HS-27A (cell line): ENCODE data around the gene ZNF438.

Source experiments
- DNase-seq: peaks from one replicate; pipeline ENCODE4 v3.0.0-alpha.2; 2012; ENCODE audit warnings: low read depth, missing footprints

Gene ZNF438

DNA sequence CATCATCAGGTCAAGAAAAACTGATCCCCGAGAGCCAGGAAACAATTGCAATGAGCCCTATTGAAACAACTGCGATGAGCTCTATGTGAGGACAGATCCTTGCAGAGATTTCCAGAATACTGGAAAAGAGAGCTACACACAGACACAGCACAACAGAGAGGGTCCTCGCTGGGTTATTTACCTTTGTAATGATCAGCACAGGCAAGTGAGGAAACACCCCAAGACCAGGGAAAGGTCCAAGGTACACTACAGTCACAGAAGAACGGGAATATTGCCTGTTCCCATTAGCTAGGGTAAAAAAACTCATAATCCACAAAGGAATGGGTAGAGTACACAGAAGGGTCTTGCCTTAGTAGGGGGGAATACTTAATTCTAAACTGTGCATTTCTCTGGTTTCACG is 152.7 kb downstream of the ZNF438 start:
- no peak for DNase-seq

DNA sequence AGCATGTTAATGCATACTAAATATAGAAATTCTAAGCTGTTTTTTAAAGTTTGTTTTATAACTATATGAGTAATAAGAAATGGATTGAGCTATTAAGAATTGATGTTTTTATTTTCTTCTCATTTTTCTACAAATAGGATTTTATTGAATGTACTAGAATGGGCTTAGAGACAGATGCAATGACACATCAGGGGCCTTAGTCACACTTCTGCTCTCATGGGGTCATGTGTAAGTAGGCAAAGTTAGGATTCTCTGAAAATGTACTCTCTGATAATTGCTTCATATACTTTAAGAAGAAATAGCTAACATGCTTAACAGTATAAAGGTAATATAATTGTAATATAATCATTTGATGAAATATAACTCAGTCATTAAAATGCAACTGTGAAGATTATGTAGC is 154.6 kb downstream of the ZNF438 start:
- DNase-seq, result no peak

DNA sequence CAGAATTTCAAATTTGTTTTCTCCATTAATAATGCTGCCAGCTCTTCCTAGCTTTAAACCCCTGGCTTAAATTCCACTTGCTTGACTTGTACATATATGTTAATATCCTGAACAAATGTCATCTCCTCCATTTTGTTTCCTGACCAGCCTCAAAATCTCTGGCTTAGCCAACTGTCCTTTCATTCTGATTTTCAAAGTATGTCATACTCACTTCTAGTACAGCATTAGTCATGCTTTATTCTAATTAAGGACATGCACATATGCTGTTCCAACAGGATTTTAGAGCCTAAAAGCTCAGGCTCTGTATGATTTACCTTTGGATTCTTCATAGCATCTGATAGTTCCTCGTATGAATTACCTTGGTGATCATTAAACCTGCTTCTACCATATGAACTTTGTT is 158.3 kb downstream of the ZNF438 start:
- no peak for DNase-seq

DNA sequence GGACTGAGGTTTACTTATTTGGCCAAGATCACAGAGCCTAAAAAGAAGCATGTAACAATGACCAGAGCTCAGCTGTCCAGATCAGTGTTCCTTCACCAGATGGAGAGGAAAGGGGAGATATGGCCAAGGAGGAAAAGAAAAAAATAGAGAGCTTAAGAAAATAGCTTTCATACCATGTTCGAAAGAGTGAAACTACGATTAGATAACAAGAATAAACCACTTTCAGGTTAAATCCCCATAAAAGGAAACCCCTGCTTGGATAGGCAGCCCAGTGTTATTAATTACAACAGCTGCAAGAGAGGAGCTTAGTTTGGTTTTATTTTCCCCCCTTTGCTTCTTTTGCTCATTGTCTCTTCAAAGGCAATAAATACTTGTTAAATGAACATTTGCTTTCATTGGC is 160.8 kb downstream of the ZNF438 start:
- no peak for DNase-seq

DNA sequence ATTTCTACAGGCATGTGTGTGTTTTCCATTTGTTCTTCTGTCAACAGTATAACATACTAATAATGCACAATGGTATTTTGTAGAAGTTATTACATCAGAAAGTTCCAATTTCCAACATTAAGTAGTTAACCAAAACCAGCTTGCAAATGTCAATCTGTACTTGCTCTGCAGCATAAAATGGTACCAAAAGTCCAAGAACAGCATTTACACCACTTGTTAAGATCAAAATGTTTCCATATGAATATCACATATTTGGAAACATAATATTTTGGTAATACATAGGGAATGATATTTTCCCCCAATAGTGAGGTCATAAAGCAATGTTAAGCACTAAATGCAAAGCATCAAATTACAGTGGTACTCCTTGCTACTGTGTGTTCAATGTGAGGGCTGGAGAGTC is 162.1 kb downstream of the ZNF438 start:
- no peak for DNase-seq

DNA sequence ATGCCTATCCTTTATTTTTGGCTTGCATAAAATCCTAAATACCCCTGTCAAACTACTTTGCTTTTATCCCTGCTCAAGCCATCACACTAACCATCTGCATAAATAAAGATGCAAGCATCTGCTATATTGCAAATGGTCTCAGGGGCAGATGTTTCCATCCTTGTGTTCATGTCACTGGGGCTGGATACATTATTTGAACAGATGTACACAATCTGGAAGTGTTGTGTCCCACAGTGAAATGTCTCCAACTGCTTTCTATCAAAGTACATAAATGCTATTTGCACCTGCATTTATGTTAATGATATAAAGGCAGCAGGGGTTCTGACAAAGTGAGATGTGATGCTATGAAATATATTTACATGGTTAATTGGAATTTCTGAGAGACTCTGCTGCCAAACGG is 163.1 kb downstream of the ZNF438 start:
- DNase-seq, result no peak

DNA sequence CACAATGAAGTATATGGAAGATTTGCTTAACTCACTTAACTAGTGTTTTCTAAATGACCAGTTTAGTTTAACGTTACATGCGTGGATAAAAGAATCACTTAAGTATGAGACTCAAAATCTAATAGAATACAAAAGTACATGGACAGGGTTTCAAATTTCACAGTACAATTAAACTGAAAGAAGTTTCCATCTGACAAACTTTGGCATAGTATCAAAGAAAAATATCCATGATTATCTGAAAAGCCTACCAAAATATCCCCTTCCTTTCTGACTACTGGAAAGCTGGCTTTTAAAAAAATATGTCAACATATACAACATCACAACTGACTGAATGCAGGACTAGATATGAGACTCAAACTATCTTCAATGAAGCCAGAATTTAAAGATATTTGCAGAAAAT is 164.8 kb downstream of the ZNF438 start:
- no peak for DNase-seq

DNA sequence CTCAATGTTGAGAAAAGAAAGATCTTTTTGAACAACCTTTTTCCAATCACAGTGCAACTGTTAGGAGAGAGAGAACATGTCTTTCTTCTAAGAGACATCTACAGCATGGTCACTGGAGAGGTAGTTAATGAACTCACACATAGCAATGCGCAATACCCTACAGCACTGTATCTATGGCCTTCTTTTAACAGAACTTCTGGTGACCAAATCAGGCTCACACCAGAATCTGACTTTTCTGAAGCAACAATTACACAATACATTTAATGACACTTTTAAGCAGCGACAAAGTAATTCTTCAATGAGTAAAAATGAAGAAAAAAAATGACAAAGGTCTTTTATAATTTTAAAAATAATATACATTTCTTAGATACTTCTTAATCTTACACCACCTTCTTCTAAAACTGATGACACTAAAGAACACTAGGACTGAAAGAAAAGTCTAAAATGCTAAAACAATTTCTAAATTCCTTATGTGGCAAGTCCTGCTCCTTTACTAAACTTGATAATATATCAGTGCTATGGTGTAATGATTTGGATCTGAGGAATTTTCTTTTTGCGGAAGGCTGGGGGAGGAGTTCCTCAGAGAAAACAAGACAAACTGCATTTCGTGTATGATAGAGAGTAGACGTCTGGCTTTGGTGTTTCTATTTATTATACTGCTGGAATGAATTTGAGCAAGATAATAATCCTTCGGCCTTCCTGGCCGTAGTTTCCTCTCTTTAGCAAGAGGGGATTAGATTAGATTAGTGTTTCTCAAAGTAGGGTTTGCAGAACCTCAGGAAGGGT is 166.3 kb downstream of the ZNF438 start:
- no peak for DNase-seq

DNA sequence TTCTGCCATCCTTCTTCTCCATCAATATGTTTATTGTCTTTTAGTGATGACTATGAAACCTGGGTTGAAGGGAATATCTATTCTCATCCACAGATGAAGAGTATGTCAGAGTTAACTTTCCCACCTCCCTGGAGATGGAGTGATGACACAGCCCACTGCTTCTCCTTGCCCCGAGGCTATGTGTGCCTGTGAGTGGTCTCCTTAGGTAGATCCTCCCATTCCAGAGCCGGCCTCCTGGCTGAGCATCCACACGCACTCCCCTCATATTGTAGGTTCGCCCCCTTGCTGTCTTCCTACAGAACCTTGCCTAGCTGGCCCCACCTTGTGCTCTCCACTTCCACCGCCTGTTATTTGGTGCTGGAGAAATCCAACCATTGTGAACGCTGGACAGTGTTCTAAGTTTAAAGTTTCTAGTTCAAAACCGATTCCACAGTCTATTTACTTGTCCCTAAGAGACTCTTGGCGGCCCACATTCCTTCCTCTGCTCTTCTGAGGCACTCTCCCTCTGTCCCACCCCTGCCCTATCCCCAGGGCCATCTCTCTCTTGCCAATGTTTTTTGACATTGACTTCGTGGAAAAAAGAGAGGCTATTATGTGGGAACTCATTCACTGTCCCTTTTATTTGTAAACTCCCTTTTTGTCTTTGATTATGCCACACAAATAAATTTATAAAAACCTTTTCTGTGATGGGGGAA is 168.0 kb downstream of the ZNF438 start:
- DNase-seq, result no peak

DNA sequence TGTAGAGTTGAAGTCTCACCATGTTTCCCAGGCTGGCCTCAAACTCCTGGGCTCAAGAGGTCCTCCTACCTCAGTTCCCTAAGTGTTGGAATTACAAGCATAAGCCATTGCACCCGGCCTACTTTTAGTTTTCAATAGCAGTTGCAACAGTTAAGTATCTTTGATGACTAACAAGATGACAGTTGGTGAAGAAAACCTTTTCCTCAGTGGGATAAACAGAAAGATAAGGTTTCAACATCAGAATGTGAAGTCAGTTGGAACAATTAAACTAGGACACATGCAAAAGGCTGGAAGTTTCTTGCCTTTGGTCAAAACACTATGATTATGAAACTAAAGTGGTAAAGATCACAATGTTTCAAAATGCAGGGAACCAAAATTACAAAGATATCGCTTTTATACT is 169.2 kb downstream of the ZNF438 start:
- no peak for DNase-seq

DNA sequence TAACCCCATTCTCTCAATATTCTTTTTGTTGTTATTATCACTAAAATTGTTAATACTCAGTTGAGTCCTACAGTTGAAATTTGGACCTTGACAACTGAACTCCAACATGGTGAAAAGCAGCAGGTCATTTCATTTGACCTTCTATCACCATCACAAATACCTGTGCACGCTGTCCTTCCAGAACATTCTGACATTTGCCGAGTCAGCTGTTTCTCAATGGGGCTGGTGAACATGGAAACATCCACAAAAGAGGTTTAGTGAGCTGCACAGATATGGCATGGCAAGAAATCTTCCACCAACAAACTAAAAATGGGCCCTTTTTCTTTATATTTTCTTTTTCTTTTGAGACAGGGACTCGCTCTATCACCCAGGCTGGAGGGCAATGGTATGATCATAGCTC is 169.7 kb downstream of the ZNF438 start:
- DNase-seq, result no peak

DNA sequence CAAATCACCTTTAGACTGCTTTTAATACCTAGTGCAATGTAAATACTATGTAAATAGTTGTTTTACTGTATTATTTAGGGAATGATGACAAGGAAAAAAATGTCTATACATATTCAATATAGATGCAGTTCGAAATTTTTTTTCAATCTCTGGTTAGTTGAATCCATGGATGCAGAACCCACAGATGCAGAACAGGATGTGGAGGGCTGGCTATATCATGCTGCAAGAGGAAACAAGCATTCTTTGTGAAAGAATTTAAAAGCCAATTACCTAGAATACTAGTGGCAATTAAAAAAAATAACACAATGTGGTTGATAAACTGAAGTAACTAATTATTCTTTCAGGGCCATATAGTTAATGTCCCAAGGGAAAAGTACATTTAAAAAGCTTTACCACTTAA is 170.4 kb downstream of the ZNF438 start:
- no peak for DNase-seq

DNA sequence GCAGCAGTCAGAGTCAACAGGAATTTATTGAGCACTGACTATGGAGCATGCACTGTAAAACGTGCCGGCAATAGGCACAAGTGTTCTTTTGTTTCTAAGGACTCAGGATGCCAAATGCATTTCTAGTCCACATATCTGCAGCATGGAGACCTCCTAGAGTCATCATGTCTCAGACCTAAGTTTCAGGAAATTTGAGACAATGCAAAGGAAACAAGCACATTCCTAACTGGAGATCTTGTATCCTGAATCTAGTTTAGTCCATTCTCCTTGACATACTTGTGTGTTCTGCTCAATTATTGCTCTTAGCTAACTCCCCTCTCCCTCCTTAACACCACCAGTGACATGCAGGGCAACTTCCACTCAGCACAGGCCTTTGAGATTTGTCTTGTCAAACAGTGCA is 173.2 kb downstream of the ZNF438 start:
- DNase-seq, result no peak

DNA sequence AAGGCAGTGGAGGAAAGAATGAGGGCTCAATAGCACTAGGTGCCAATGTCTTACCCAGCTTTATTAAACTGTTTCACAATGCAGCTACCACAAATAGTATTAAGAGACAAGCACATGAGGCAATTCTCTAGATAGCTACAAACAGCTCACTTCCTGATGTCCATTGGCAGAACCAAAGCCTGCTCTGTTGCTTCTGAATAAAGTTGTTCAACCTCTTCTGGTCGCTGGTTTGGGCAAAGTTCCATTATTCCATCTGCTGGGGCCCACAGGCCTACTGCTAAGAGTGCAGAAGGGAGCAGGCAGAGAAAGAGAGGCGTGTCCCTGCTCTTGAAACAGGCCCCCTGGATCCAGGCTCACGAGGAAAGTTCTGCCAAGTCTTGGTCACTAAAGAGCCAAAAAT is 173.9 kb downstream of the ZNF438 start:
- DNase-seq, result no peak

DNA sequence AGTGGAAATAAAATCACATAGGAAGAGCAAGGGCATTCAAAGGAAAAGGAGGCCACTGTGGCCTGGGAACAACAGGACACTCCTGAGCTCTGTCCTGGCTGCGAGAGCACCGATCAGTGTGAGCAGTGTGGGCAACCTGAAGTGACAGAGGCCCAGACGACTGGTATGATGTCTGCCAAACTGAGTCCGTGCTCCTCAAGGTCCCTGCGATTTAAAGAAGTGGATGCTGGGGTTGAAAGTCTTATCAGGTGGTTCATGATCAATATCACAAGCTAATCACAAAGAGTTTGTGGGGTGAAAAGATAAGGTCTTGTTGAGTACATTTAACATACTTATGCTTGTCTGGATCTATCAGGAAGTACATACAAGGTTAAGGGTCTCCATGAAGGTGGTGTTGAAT is 176.5 kb downstream of the ZNF438 start:
- no peak for DNase-seq

DNA sequence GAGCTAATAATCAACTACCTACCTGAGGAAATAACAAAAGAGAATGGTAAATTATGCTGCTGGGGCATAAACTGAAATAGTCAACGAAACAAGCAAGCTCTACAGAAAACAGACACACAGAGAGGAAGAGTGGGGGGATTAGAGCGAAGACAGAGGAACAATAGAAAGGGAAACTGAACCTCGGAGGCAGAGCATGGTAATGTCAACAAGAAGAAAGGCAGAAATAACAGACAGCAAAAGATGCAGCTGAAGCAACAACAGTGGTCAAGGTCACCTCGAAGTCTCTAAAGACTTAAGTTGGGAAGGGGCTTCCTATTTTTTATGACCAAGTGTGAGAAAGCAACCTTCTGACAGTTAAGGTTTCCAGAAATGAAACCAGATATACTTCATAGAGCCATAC is 177.0 kb downstream of the ZNF438 start:
- no peak for DNase-seq

DNA sequence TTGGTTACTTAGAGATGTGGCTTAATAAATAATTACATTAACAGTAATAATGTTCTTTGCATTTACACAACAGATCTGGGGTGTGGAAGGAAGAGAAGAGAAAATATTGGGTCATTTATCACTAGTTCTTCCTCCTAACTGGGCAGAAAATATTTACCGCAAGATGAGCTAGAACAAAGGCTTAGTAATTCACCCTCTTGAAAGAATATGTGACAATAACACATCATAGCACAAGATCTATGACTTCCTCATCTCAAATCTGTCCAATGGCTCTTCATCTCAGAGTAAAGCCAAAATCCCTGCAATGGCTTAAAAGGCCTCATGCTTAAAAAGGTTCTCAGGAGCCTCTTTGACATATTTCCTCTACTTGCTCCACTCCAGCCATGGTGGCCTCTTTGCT is 178.6 kb downstream of the ZNF438 start:
- DNase-seq, result no peak

DNA sequence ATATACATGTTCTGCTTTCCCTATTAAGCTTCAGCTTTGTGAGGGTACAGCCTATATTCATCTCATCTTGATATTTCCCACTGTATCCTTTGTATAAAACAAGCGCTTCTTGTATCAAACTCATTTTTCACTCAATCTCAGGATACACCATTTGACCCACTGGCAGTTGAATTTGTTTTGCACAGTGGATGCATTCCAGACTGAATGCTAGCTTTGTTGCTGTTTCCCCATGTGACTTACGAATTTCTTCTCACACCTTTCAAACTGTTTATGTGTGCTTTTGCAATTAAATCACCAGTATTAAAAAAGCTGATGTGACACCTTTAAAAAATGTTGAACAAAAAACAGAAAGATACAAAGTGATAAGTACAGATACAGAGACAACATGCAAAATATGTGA is 180.9 kb downstream of the ZNF438 start:
- no peak for DNase-seq

DNA sequence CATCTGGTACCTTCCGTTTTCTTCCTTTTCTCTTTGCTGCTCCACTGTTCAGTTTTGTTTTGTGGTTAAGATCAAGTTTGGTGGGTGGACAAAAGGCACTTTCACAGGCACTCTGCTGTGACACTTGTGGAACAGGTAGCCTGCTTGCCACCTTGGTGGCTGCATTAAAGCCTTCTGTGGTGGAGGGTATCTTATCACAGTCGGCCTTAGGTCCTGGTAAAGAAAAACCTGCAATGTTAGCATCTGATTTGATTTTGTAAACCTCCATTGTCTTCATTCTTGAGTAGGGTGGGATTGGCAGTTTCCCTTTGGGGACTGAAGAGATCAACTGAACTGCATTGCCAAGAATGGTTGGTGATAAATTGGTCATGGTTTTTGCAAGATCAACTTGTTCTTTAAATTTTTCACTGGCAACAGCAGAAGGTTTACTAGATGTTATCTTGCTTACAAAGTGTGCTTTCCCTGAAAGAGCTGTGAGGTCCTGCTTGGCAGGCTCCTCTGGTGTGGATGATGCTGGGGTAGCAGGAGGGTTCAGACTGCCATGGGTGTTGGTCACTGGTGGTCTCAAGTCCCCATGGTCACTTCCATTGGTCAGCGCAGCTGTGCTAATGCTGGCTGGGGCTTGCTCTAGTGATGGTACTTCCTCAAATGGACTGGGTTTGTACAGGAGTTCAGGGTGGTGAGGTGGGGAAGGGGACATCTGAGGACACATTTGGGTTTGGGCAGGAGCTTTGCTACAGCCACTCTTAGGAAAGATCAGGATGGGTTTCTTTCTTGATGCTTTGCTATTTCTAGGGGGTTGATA is 182.2 kb downstream of the ZNF438 start:
- no peak for DNase-seq

DNA sequence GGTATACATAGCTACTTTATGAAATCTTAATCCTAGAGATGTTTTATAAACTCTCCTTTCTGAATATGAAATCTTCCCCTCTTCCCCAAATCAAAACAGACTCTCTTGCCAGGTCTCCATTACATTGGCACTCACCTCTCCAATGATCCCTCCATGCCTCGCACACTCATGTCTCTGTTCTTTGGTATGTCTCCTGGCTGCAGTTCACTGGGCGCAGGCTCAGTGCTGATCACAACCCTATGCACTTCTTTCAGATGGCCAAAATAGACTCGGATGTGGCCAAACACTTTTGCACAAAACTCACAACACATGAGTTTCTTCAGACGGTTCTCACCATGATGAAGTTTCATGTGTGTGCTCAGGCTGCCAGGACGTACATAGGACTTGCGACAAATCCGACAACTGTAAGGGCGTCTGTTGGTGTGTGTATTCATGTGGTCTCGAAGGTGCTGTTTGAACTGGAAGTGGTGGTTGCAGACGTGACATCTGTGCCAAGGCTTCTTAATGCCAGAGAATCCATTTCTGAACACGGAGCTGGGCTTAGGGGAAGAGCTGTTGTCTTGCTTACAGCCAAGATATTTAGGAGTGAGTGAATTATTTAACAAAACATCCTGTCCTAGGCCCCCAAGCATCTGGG is 183.2 kb downstream of the ZNF438 start:
- no peak for DNase-seq

DNA sequence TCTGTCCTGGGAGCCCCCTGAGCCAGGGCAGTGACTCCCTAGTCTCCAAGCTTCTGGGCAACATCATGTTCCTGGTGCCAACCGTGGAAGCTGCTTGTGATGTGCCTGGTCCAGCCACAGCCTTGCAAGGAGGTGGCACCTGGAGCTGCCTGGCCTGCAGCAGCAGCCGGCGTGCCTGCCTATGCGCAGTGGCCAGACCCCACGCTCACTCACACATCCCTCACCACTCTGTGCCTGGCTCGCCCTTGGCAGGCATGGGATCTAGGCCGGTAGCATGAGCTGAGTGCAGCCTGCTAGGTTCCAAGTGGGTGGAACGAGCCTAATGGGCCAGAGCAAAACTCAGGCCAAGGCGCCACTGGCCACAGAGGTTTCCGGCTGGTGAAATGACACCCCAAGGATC is 184.0 kb downstream of the ZNF438 start:
- no peak for DNase-seq

DNA sequence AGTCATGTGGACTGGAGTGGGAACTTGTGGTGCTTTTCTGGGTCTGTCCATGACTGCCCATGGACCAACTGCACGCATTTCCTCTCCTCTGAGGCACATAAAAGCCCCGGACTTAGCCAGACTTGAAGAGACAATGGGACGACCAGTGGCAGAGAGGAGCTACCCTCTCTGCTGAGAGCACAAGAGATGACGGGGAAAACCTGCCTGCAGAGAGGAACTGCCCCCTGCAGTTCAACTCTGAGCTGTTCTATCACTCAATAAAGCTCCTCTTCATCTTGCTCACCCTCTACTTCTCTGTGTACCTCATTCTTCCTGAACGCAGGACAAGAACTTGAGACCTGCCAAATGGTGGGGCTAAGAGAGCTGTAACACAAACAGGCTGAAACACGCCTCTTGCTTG is 184.5 kb downstream of the ZNF438 start:
- DNase-seq, result no peak

DNA sequence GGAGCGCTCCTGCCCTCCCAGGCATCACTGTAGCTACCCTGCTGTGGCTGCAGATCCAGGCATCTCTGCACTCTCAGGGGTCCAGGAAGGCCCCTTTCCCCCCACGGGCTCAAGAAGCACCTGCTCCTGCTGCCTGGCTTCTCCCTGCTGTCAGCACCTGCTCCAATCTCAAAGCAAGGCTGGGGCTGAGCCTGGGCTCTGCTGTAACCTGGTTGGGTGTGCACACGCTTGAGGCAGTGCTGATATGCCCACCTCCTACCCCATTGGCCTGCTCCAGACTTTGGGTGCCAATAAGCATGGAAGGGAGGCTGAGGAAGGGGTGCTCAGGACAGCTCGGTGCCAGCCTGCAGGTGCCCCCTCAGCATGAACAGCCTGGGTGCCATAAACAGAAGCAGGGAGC is 185.0 kb downstream of the ZNF438 start:
- no peak for DNase-seq
